CD4-positive, alpha-beta T cell (primary cell): Measurements from ENCODE around the gene RPS23. TPM values are rescaled to one million over a fixed set of nuclear protein-coding genes. Genes with fewer than 3 reads are reported as not detected.
A peak's percentile ranks its signal among the peaks of the same experiment; 100 is the strongest.

Experiments
- ATAC-seq: fragments of 200-7000 bp; cut with Tn5 transposase; one replicate; pipeline ENCODE4 v1.10.0; 2022; ENCODE audit warnings: mild to moderate bottlenecking; ENCODE audit not compliant: poor library complexity
- CTCF ChIA-PET: fragments of 350-600 bp; sonication (Branson Sonifier 250); formaldehyde crosslinking; loops from one replicate; lab custom pipeline; 2021; ENCODE audit warnings: antibody characterized with exemption, inconsistent platforms; lab: Charles Lee
- POLR2A ChIA-PET: fragments of 350-600 bp; sonication (Branson Sonifier 250); formaldehyde crosslinking; loops from one replicate; lab custom pipeline; 2021; ENCODE audit warnings: antibody characterized with exemption, inconsistent platforms; lab: Charles Lee
- DNase-seq, 14 experiments: peaks; one replicate each; pipeline ENCODE4 v3.0.0-alpha.2; 2013 to 2020; ENCODE audit warnings: mixed read lengths in 2 of 14
- H3K27ac ChIP-seq, 2 donors: one replicate each; pipeline versions ENCODE4 v1.5.1 to v1.7.0; 2013; ENCODE audit warnings: low read length in 2 of 2, low read depth in 1 of 2, mild to moderate bottlenecking in 1 of 2
- H3K27me3 ChIP-seq, 2 experiments: 1 replicate in 1 of 2; 2 replicates in 1 of 2; pipeline versions ENCODE4 v1.6.1 to v1.7.0; 2013; ENCODE audit warnings: low read length in 2 of 2, control low read depth in 1 of 2, mild to moderate bottlenecking in 1 of 2, moderate library complexity in 1 of 2; ENCODE audit not compliant: insufficient read depth in 2 of 2, control insufficient read depth in 1 of 2
- H3K36me3 ChIP-seq: one replicate; pipeline ENCODE4 v1.6.1; 2013; ENCODE audit warnings: low read length, control low read depth; ENCODE audit not compliant: insufficient read depth
- H3K4me1 ChIP-seq: one replicate; pipeline ENCODE4 v1.6.1; 2013; ENCODE audit warnings: low read length, control low read depth; ENCODE audit not compliant: insufficient read depth
- H3K4me3 ChIP-seq: one replicate; pipeline ENCODE4 v1.5.1; 2013; ENCODE audit warnings: mild to moderate bottlenecking, low read length, moderate library complexity
- H3K9me3 ChIP-seq, 2 experiments: 1 replicate in 1 of 2; 2 replicates in 1 of 2; pipeline versions ENCODE4 v1.6.1 to v1.7.0; 2013; ENCODE audit warnings: low read length in 2 of 2, mild to moderate bottlenecking in 2 of 2, control low read depth in 1 of 2, moderate library complexity in 1 of 2; ENCODE audit not compliant: control insufficient read depth in 1 of 2, insufficient read depth in 1 of 2
- H3K27ac Mint-ChIP-seq: one replicate; pipeline ENCODE4 v1.8.0; 2020; ENCODE audit warnings: mixed read lengths
- H3K27me3 Mint-ChIP-seq: one replicate; pipeline ENCODE4 v1.8.0; 2021; ENCODE audit warnings: mixed read lengths
- H3K36me3 Mint-ChIP-seq: one replicate; pipeline ENCODE4 v1.8.0; 2021; ENCODE audit warnings: low read depth, mixed read lengths
- H3K4me1 Mint-ChIP-seq: one replicate; pipeline ENCODE4 v1.8.0; 2021; ENCODE audit warnings: low read depth, mixed read lengths
- H3K4me3 Mint-ChIP-seq: one replicate; pipeline ENCODE4 v1.8.0; 2020; ENCODE audit warnings: mild to moderate bottlenecking, mixed read lengths
- H3K9me3 Mint-ChIP-seq: one replicate; pipeline ENCODE4 v1.8.0; 2020; ENCODE audit warnings: mixed read lengths
- intact Hi-C, 2 experiments: fragments of 100-400 bp; cut with DNase I in 1 of 2; cut with micrococcal nuclease in 1 of 2; formaldehyde crosslinking; loops; one replicate each; pipeline versions ENCODE4 v1.15.1 to v1.9.0; 2023 to 2025; cut with DNase I, micrococcal nuclease
- polyA plus RNA-seq, 2 donors: library from polyadenylated mRNA; unstranded; fragments of 120-200 nt; gene quantifications; one replicate each; pipeline ENCODE4 v1.2.1, GENCODE V29; 2013
- total RNA-seq, 174 experiments: library from RNA in 2 of 174; stranded (reverse) in 2 of 174; gene quantifications; one replicate each; pipeline ENCODE4 v1.2.3 and lab custom pipeline; 2021 to 2026
- TF ChIP-seq, protein P1 (sequence below): fragments of 200-600 bp; IDR thresholded peaks from one replicate; pipeline ENCODE4 v1.8.0; 2022; ENCODE audit warnings: antibody characterized with exemption, mild to moderate bottlenecking

RPS23 gene
- total RNA-seq (1,000 to 10,000 TPM; 4,190 to 4,212 TPM), total RNA-seq (lab: John Stamatoyannopoulos, UW) (732 to 1,962 (median 1,157) reads per million in 172 experiments)
- 5,968 TPM for polyA plus RNA-seq (2013, experiment 1 of 2)
- 5,201 TPM for polyA plus RNA-seq (2013, experiment 2 of 2)

DNA sequence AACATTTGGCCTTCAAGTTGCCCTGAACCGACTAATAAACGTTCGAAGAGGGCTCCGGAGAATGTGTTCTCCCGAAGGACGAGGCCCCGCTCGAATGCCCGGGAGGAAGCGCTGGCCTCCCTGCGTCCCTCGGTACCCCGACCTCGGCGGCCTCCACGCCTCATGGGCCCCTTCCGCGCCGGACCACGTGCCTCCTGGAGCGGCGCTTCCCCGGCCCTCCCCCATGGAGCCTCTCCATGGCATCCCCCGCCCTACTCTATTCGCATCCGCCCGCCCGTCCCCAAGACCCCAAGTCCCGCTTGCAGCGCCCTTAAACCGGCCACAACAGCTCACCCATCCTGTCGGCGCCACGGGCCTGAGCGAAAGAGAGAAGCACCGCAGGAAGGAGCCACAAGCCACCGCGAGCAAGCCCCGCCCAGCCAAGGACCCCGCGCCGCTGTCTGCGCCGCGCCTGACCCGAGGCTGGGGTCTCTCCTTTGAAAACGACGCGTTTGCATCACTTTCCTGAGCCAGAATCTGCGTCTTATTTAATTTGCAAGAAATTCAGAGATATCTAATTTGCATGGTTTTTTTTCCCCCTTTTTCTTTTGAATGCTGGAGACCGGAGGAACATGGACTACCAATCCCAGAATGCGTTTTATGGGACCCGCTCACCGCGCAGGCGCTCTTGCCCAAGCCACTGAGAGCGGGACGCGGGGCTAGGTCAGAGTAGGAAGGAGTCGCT lies at the start of gene RPS23:
Gene RPS23, minus strand, starts transcription at position 368 of the 724 bp plus-strand sequence. Its CDS starts 31 bp downstream, at position 337.
- ATAC-seq (peak; percentile 92), DNase-seq (peak; percentile 77 to 93 (median 84))
- H3K27me3 ChIP-seq = no peaks in the 10 kb centered on the region
- H3K36me3 ChIP-seq = peaks cover 36% of the 10 kb centered on the region
- no peaks in the 10 kb centered on the region for H3K9me3 ChIP-seq
- H3K4me3 ChIP-seq = peak within 1 kb of the TSS; percentile 78
- H3K4me3 Mint-ChIP-seq = peak within 1 kb of the TSS; percentile 94
- peak within 1 kb of the TSS; percentile 94 for H3K27ac Mint-ChIP-seq
- TF ChIP-seq, protein P1, sequence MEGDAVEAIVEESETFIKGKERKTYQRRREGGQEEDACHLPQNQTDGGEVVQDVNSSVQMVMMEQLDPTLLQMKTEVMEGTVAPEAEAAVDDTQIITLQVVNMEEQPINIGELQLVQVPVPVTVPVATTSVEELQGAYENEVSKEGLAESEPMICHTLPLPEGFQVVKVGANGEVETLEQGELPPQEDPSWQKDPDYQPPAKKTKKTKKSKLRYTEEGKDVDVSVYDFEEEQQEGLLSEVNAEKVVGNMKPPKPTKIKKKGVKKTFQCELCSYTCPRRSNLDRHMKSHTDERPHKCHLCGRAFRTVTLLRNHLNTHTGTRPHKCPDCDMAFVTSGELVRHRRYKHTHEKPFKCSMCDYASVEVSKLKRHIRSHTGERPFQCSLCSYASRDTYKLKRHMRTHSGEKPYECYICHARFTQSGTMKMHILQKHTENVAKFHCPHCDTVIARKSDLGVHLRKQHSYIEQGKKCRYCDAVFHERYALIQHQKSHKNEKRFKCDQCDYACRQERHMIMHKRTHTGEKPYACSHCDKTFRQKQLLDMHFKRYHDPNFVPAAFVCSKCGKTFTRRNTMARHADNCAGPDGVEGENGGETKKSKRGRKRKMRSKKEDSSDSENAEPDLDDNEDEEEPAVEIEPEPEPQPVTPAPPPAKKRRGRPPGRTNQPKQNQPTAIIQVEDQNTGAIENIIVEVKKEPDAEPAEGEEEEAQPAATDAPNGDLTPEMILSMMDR = no peak
- intact Hi-C loops = loop anchor here in 1 of 2 experiments (2.0 to 10.0 kb wide), 7 partner anchors 77 to 1621 kb away; partner anchors contain the start of genes ATG10, SSBP2, TMEM167A and XRCC4
- ChIA-PET POLR2A (interaction anchor here (0.6 to 3.1 kb wide), 7 partner anchors 77 to 977 kb away, joined by 3 to 12 read pairs (median 7); partner anchors contain the start of genes SSBP2, TMEM167A, XRCC4 and ZCCHC9), CTCF (no interaction called here)
- peaks cover 51% of the 10 kb centered on the region for H3K36me3 Mint-ChIP-seq
- H3K4me1 ChIP-seq = peaks cover 18% of the 10 kb centered on the region
- peaks cover 29% of the 10 kb centered on the region for H3K4me1 Mint-ChIP-seq
- H3K27me3 Mint-ChIP-seq = no peaks in the 10 kb centered on the region
- H3K27ac ChIP-seq = peak within 1 kb of the TSS; percentile 62 to 63
- H3K9me3 Mint-ChIP-seq = no peaks in the 10 kb centered on the region

DNA sequence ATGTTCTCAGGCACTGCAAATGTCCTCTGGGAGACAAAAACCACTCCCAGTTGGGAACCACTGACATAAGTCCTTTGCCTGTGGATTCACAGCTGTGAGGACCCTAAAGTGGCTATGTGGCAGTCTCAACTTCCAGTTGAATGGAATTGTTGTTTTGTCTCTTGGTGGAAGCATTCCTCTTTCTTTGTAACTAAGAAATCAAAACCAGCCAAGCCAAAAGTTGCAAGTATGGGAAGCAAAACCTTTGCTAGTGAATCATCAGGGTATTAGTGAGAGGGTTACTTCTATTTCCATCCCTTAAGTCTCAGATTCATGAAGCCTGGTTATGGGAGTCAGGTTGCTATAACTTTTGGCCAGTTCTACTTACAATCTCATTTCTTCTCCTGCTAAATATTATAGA lies 49.8 kb upstream of the RPS23 start:
- Histone ChIP-seq H3K36me3 (no peaks in the 10 kb centered on the region), H3K4me1 (no peaks in the 10 kb centered on the region), H3K27ac (no peak overlapping the region), H3K9me3 (no peaks in the 10 kb centered on the region), H3K4me3 (no peak overlapping the region), H3K27me3 (no peaks in the 10 kb centered on the region)
- Mint-ChIP-seq H3K27ac (no peak overlapping the region), H3K4me1 (no peaks in the 10 kb centered on the region), H3K36me3 (no peaks in the 10 kb centered on the region), H3K27me3 (peaks cover 18% of the 10 kb centered on the region), H3K4me3 (no peak overlapping the region), H3K9me3 (no peaks in the 10 kb centered on the region)
- intact Hi-C loops = no loop called here
- DNase-seq (no peak), ATAC-seq (no peak)
- ChIA-PET POLR2A (no interaction called here), CTCF (no interaction called here)
- TF ChIP-seq, protein P1 = no peak

DNA sequence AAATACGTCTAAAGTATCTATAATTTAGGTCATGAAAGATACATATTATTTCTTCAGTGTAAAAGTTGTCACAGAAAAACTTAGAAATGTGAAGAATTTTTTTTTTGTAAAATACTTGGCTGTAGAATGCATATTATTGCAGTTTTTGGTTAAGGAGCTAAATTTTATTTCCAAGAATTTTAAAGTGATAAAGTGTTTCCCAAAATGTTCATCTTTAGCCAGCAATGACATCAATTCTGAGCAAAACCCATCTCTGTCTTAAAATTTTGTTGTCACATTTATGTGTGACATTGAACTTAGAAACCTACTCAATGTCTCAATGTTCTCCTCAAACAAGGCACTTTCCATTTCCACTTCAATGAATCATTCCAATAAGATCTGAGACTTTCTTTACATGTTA lies 47.8 kb upstream of the RPS23 start:
- POLR2A ChIA-PET = no interaction called here
- peaks cover 30% of the 10 kb centered on the region for H3K27me3 Mint-ChIP-seq
- intact Hi-C loops = no loop called here
- no peaks in the 10 kb centered on the region for H3K36me3 ChIP-seq
- ATAC-seq = no peak
- H3K27ac Mint-ChIP-seq = no peak overlapping the region
- no peak overlapping the region for H3K27ac ChIP-seq
- TF ChIP-seq, protein P1 = no peak
- H3K36me3 Mint-ChIP-seq = no peaks in the 10 kb centered on the region
- no peaks in the 10 kb centered on the region for H3K9me3 Mint-ChIP-seq
- no peaks in the 10 kb centered on the region for H3K27me3 ChIP-seq
- no peaks in the 10 kb centered on the region for H3K9me3 ChIP-seq
- H3K4me3 Mint-ChIP-seq = no peak overlapping the region
- H3K4me3 ChIP-seq = no peak overlapping the region
- CTCF ChIA-PET = interaction anchor here (1.2 kb wide), 1 partner anchor 10 kb away, joined by 4 read pairs; no protein-coding TSS in a partner anchor
- H3K4me1 ChIP-seq = no peaks in the 10 kb centered on the region
- H3K4me1 Mint-ChIP-seq = no peaks in the 10 kb centered on the region
- no peak for DNase-seq
